HCT116 (cell line): ENCODE data around the gene FBXO31.

ENCODE experiments used
- EZH2 ChIP-seq: fragments of 200-600 bp; sonication (generic); IDR thresholded peaks from 2 replicates; pipeline ENCODE4 v1.6.1; 2017; ENCODE audit warnings: antibody characterized with exemption, mixed run types
- EZH2phosphoT487 ChIP-seq: fragments of 200-600 bp; IDR thresholded peaks from 2 replicates; pipeline ENCODE4 v1.6.1; 2018; ENCODE audit warnings: antibody characterized with exemption, borderline replicate concordance
- POLR2A ChIP-seq: IDR thresholded peaks from 2 replicates; pipeline ENCODE4 v1.7.0; 2011; ENCODE audit warnings: borderline replicate concordance; ENCODE audit not compliant: insufficient read depth, insufficient read length; ENCODE audit errors: extremely low read depth
- POLR2AphosphoS5 ChIP-seq: IDR thresholded peaks from 2 replicates; pipeline ENCODE4 v1.6.1; 2011; ENCODE audit warnings: mild to moderate bottlenecking, low read depth, low read length, moderate library complexity
- SP1 ChIP-seq: IDR thresholded peaks from 2 replicates; pipeline ENCODE4 v1.6.1; 2012; ENCODE audit warnings: low read depth
- SRF ChIP-seq: IDR thresholded peaks from 2 replicates; pipeline ENCODE4 v1.6.1; 2012; ENCODE audit warnings: low read depth
- TF ChIP-seq, protein P1 (sequence below), 3 experiments: fragments of 200-600 bp in 1 of 3; sonication (generic) in 1 of 3; IDR thresholded peaks in 2 of 3; conservative IDR thresholded peaks in 1 of 3; 2 replicates each; pipeline ENCODE4 v1.5.1; 2012 to 2017; ENCODE audit warnings: low read depth in 2 of 3, low read length in 2 of 3, antibody characterized with exemption in 1 of 3, borderline replicate concordance in 1 of 3, control low read depth in 1 of 3, mild to moderate bottlenecking in 1 of 3, mixed read lengths in 1 of 3, mixed run types in 1 of 3, moderate library complexity in 1 of 3; ENCODE audit not compliant: insufficient read depth in 1 of 3
- TF ChIP-seq, protein P2 (sequence below): IDR thresholded peaks from 2 replicates; pipeline ENCODE4 v1.6.1; 2012
- TF ChIP-seq, protein P3 (sequence below): IDR thresholded peaks from 2 replicates; pipeline ENCODE4 v1.6.1; 2012; ENCODE audit warnings: low read depth

DNA sequence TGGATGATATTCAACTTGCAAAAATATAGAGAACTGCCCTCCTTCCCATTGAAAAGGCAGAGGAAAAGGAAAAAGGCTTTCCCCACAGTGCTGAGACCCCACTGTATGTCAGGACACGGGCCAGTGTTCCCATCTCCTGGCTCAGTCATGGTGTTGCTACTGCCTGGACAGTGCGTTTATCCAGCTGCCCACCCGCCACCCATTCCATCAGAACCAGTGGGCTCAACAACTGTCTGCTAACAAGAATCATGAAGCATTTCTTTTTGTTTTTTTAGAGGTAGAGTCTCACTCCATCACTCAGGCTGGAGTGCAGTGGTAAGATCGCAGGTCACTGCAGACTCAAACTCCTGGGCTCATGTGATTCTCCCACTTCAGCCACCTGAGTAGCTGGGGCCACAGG, 11.3 kb downstream of the FBXO31 start:
- TF ChIP-seq, protein P1, sequence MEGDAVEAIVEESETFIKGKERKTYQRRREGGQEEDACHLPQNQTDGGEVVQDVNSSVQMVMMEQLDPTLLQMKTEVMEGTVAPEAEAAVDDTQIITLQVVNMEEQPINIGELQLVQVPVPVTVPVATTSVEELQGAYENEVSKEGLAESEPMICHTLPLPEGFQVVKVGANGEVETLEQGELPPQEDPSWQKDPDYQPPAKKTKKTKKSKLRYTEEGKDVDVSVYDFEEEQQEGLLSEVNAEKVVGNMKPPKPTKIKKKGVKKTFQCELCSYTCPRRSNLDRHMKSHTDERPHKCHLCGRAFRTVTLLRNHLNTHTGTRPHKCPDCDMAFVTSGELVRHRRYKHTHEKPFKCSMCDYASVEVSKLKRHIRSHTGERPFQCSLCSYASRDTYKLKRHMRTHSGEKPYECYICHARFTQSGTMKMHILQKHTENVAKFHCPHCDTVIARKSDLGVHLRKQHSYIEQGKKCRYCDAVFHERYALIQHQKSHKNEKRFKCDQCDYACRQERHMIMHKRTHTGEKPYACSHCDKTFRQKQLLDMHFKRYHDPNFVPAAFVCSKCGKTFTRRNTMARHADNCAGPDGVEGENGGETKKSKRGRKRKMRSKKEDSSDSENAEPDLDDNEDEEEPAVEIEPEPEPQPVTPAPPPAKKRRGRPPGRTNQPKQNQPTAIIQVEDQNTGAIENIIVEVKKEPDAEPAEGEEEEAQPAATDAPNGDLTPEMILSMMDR (IDR thresholded peaks at IDR 0.05 in 2 of 3, conservative IDR thresholded peaks at IDR 0.05 in 1 of 3; ENCODE audit: borderline replicate concordance in 1 of 3, insufficient read depth in 1 of 3, low read depth in 2 of 3, low read length in 2 of 3) = no peak
- TF ChIP-seq SRF (no peak), EZH2 (no peak), EZH2phosphoT487 (no peak), POLR2A (no peak), POLR2AphosphoS5 (no peak), SP1 (no peak)
- TF ChIP-seq, protein P2, sequence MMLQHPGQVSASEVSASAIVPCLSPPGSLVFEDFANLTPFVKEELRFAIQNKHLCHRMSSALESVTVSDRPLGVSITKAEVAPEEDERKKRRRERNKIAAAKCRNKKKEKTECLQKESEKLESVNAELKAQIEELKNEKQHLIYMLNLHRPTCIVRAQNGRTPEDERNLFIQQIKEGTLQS = no peak
- TF ChIP-seq, protein P3, sequence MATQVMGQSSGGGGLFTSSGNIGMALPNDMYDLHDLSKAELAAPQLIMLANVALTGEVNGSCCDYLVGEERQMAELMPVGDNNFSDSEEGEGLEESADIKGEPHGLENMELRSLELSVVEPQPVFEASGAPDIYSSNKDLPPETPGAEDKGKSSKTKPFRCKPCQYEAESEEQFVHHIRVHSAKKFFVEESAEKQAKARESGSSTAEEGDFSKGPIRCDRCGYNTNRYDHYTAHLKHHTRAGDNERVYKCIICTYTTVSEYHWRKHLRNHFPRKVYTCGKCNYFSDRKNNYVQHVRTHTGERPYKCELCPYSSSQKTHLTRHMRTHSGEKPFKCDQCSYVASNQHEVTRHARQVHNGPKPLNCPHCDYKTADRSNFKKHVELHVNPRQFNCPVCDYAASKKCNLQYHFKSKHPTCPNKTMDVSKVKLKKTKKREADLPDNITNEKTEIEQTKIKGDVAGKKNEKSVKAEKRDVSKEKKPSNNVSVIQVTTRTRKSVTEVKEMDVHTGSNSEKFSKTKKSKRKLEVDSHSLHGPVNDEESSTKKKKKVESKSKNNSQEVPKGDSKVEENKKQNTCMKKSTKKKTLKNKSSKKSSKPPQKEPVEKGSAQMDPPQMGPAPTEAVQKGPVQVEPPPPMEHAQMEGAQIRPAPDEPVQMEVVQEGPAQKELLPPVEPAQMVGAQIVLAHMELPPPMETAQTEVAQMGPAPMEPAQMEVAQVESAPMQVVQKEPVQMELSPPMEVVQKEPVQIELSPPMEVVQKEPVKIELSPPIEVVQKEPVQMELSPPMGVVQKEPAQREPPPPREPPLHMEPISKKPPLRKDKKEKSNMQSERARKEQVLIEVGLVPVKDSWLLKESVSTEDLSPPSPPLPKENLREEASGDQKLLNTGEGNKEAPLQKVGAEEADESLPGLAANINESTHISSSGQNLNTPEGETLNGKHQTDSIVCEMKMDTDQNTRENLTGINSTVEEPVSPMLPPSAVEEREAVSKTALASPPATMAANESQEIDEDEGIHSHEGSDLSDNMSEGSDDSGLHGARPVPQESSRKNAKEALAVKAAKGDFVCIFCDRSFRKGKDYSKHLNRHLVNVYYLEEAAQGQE = no peak
